Measurements from ENCODE around the gene USP25. TPM values are rescaled to one million over a fixed set of nuclear protein-coding genes. Genes with fewer than 3 reads are reported as not detected.

Gene USP25
- total RNA-seq, 1 experiment from 2014 or later, result 22.1 TPM

DNA sequence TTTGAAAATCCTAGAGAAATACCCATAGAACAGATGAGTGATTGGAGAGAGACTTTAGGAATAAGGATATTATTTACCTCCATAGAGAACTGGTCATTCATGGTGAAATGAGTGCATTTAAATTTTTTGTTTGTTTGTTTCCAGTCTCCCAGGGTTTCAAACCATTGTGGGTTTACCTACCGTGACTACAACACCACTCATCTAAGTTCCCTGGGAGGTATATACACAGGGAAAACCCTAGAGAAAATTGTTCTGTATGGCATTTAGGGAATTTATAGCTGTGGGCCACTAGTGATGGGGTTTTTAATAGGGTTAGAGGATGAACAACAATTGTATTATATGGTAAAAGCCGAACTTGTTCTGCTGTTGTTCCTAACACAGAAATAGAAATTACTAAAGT is 109.2 kb downstream of the USP25 start:
- Mint-ChIP-seq H3K4me1 (ENCODE audit: low read depth, unreplicated experiment) (no peaks in the 10 kb centered on the region), H3K9me3 (ENCODE audit: low read depth, unreplicated experiment) (no peaks in the 10 kb centered on the region), H3K27me3 (ENCODE audit: unreplicated experiment) (no peaks in the 10 kb centered on the region), H3K36me3 (ENCODE audit: insufficient read depth, unreplicated experiment) (no peaks in the 10 kb centered on the region), H3K27ac (ENCODE audit: unreplicated experiment) (no peak overlapping the region), H3K4me3 (ENCODE audit: low read depth, unreplicated experiment) (no peak overlapping the region)
- DNase-seq, result no peak
- CTCF ChIA-PET, result no interaction called here
- no TSS peak for BruUV-seq (replicated peaks)
- intact Hi-C loops (cut with micrococcal nuclease; ENCODE audit: unreplicated experiment), result no loop called here
- TF ChIP-seq, protein P1, sequence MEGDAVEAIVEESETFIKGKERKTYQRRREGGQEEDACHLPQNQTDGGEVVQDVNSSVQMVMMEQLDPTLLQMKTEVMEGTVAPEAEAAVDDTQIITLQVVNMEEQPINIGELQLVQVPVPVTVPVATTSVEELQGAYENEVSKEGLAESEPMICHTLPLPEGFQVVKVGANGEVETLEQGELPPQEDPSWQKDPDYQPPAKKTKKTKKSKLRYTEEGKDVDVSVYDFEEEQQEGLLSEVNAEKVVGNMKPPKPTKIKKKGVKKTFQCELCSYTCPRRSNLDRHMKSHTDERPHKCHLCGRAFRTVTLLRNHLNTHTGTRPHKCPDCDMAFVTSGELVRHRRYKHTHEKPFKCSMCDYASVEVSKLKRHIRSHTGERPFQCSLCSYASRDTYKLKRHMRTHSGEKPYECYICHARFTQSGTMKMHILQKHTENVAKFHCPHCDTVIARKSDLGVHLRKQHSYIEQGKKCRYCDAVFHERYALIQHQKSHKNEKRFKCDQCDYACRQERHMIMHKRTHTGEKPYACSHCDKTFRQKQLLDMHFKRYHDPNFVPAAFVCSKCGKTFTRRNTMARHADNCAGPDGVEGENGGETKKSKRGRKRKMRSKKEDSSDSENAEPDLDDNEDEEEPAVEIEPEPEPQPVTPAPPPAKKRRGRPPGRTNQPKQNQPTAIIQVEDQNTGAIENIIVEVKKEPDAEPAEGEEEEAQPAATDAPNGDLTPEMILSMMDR (IDR thresholded peaks at IDR 0.05; ENCODE audit: unreplicated experiment), result no peak

DNA sequence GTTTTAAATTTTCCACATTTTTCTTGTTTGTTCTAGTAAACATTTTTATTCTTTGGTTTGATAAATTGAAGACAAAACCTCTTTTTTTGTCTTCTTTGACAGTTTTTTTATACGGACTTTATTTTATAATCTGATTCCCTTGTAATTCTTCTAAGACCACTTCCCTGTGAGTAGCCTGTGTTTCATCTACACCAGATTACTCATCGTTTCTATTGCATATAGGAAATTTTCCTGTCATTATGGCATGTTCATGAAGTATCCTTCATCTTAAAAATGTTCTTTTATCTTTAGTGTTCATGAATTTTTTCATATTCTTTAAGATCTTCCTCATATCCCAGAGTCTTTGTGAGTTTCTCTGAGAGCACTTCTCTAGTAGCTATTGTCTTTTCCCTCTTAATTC is 109.8 kb downstream of the USP25 start:
- Mint-ChIP-seq H3K27ac (ENCODE audit: unreplicated experiment) (no peak overlapping the region), H3K27me3 (ENCODE audit: unreplicated experiment) (no peaks in the 10 kb centered on the region), H3K36me3 (ENCODE audit: insufficient read depth, unreplicated experiment) (no peaks in the 10 kb centered on the region), H3K4me1 (ENCODE audit: low read depth, unreplicated experiment) (no peaks in the 10 kb centered on the region), H3K9me3 (ENCODE audit: low read depth, unreplicated experiment) (no peaks in the 10 kb centered on the region), H3K4me3 (ENCODE audit: low read depth, unreplicated experiment) (no peak overlapping the region)
- no peak for DNase-seq
- TF ChIP-seq, protein P1 (IDR thresholded peaks at IDR 0.05; ENCODE audit: unreplicated experiment), result no peak
- no TSS peak for BruUV-seq (replicated peaks)
- CTCF ChIA-PET, result no interaction called here
- intact Hi-C loops (cut with micrococcal nuclease; ENCODE audit: unreplicated experiment), result no loop called here

DNA sequence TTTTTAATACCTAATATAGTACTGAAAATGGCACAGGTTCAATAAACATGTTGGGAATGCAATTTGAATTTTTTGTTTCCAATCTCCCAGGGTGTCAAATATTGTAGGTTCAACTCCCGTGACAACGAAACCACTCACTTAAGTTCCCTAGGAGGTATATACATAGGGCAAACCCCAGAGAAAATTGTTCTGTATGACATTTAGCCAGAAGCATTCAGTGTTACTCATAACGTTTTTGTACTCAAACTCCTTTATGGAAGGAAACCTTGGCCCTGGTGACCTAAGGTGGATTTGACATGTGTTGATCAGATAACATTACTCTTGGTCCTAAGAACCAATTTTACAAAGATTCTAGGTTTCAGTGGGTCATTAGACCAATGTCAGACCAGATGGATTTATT is 110.6 kb downstream of the USP25 start:
- CTCF ChIA-PET, result no interaction called here
- no peaks in the 10 kb centered on the region for H3K27me3 Mint-ChIP-seq (ENCODE audit: unreplicated experiment)
- intact Hi-C loops (cut with micrococcal nuclease; ENCODE audit: unreplicated experiment), result no loop called here
- no peak overlapping the region for H3K27ac Mint-ChIP-seq (ENCODE audit: unreplicated experiment)
- H3K4me3 Mint-ChIP-seq (ENCODE audit: low read depth, unreplicated experiment), result no peak overlapping the region
- H3K36me3 Mint-ChIP-seq (ENCODE audit: insufficient read depth, unreplicated experiment), result no peaks in the 10 kb centered on the region
- TF ChIP-seq, protein P1 (IDR thresholded peaks at IDR 0.05; ENCODE audit: unreplicated experiment), result no peak
- no peaks in the 10 kb centered on the region for H3K4me1 Mint-ChIP-seq (ENCODE audit: low read depth, unreplicated experiment)
- H3K9me3 Mint-ChIP-seq (ENCODE audit: low read depth, unreplicated experiment), result no peaks in the 10 kb centered on the region
- BruUV-seq (replicated peaks), result no TSS peak
- no peak for DNase-seq

DNA sequence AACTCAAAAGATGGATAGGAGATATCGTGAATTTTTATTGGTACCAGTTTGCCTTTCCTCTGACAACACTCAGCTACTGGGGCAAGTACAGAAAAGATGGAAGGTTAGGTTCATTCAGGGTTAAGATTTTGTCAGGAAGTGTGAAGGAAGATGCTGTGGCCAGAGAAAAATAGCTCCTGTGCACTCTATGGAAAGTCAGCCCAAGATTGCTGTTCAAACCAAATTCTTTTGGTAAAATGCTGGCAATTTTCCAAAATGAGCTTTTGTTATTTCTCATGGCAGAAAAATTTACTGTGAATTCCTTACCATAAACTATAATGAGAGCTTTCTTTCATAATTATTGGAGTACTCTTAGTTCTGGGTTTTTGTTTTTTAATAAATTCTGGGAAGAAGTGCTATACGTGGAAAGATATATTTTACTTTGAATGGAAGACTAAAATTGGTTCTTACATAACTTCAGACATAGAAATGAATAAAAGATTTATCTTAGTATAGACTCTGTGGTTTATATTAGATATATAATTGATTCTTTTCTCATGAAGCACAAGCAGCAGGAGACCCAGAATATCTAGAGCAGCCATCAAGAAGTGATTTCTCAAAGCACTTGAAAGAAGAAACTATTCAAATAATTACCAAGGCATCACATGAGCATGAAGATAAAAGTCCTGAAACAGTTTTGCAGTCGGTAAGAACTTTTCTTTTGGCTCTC is 112.2 kb downstream of the USP25 start:
- no peak for DNase-seq
- no peak overlapping the region for H3K4me3 Mint-ChIP-seq (ENCODE audit: low read depth, unreplicated experiment)
- H3K36me3 Mint-ChIP-seq (ENCODE audit: insufficient read depth, unreplicated experiment), result no peaks in the 10 kb centered on the region
- TF ChIP-seq, protein P1 (IDR thresholded peaks at IDR 0.05; ENCODE audit: unreplicated experiment), result no peak
- no peaks in the 10 kb centered on the region for H3K27me3 Mint-ChIP-seq (ENCODE audit: unreplicated experiment)
- intact Hi-C loops (cut with micrococcal nuclease; ENCODE audit: unreplicated experiment), result no loop called here
- no peaks in the 10 kb centered on the region for H3K4me1 Mint-ChIP-seq (ENCODE audit: low read depth, unreplicated experiment)
- no peaks in the 10 kb centered on the region for H3K9me3 Mint-ChIP-seq (ENCODE audit: low read depth, unreplicated experiment)
- H3K27ac Mint-ChIP-seq (ENCODE audit: unreplicated experiment), result no peak overlapping the region
- BruUV-seq (replicated peaks), result no TSS peak
- CTCF ChIA-PET, result no interaction called here
